SU-DHL-6 (cell line): ENCODE results near the gene GRID1.

Experiments
- H2AFZ ChIP-seq: fragments of 200-600 bp; sonication (generic); 2 replicates; pipeline ENCODE4 v1.6.1; 2014; ENCODE audit warnings: low read depth, mild to moderate bottlenecking, moderate library complexity, mixed read lengths, antibody characterized with exemption, low read length; ENCODE audit not compliant: severe bottlenecking
- H3F3A ChIP-seq: fragments of 200-600 bp; shearing (Covaris generic); 2 replicates; pipeline ENCODE4 v1.6.0; 2016; ENCODE audit warnings: antibody characterized with exemption, mild to moderate bottlenecking; ENCODE audit not compliant: insufficient read depth
- H3K27ac ChIP-seq: fragments of 200-600 bp; sonication (generic); 2 replicates; pipeline ENCODE4 v1.5.1; 2016; ENCODE audit warnings: low read depth, mild to moderate bottlenecking, low read length, moderate library complexity, mixed read lengths
- H3K27me3 ChIP-seq: fragments of 200-600 bp; sonication (generic), shearing (Covaris generic); 2 replicates; pipeline ENCODE4 v1.6.0; 2014; ENCODE audit warnings: mild to moderate bottlenecking, low read length
- H3K36me3 ChIP-seq: fragments of 200-600 bp; sonication (generic); 2 replicates; pipeline ENCODE4 v1.6.1; 2014; ENCODE audit warnings: mild to moderate bottlenecking, low read length, mixed read lengths
- H3K4me2 ChIP-seq: fragments of 300-600, 200-600 bp; shearing (Covaris generic), sonication (generic); 2 replicates; pipeline ENCODE4 v1.6.0; 2014; ENCODE audit warnings: low read length, low read depth, mild to moderate bottlenecking; ENCODE audit not compliant: poor library complexity, severe bottlenecking
- H3K4me3 ChIP-seq: fragments of 200-600 bp; sonication (generic); 2 replicates; pipeline ENCODE4 v1.5.1; 2014; ENCODE audit warnings: antibody characterized with exemption, low read length, mild to moderate bottlenecking, mixed read lengths; ENCODE audit not compliant: insufficient read depth, poor library complexity, severe bottlenecking
- H3K79me2 ChIP-seq: fragments of 200-600 bp; sonication (generic); 2 replicates; pipeline ENCODE4 v1.6.1; 2014; ENCODE audit warnings: mild to moderate bottlenecking, low read length, moderate library complexity; ENCODE audit not compliant: insufficient read depth
- H3K9ac ChIP-seq: fragments of 200-600 bp; sonication (generic); 2 replicates; pipeline ENCODE4 v1.7.0; 2014; ENCODE audit warnings: mild to moderate bottlenecking, low read length
- H3K9me2 ChIP-seq: fragments of 200-600 bp; sonication (generic); replicated peaks from 2 replicates; pipeline ENCODE4 v1.6.1; 2014; ENCODE audit warnings: low read length; ENCODE audit not compliant: insufficient read depth
- H3K9me3 ChIP-seq: fragments of 200-600 bp; sonication (generic); 2 replicates; pipeline ENCODE4 v1.6.1; 2014; ENCODE audit warnings: low read length, mixed read lengths; ENCODE audit not compliant: insufficient read depth
- H4K20me1 ChIP-seq: fragments of 200-600 bp; sonication (generic); 2 replicates; pipeline ENCODE4 v1.6.1; 2014; ENCODE audit warnings: low read depth, mild to moderate bottlenecking, antibody characterized with exemption, low read length, moderate library complexity, mixed read lengths
- EZH2phosphoT487 ChIP-seq: fragments of 200-600 bp; sonication (generic), shearing (Covaris generic); conservative IDR thresholded peaks from 2 replicates; pipeline ENCODE4 v1.6.1; 2018; ENCODE audit warnings: mild to moderate bottlenecking, antibody characterized with exemption, low read length, moderate library complexity, mixed read lengths
- TF ChIP-seq, protein P1 (sequence below): fragments of 200-600 bp; sonication (generic); IDR thresholded peaks from one replicate; pipeline ENCODE4 v1.5.1; 2017; ENCODE audit warnings: antibody characterized with exemption, mild to moderate bottlenecking, low read length, moderate library complexity; ENCODE audit not compliant: insufficient read depth, poor library complexity, severe bottlenecking

GRID1 gene

GRCh38 chr10:85615556-85615955, 751.0 kb downstream of the GRID1 start:
- H3K9me2 ChIP-seq = no peaks in the 10 kb centered on the region
- no peak overlapping the region for H3K4me2 ChIP-seq
- no peaks in the 10 kb centered on the region for H3K36me3 ChIP-seq
- no peak overlapping the region for H3K27ac ChIP-seq
- H3K9ac ChIP-seq = no peak overlapping the region
- H3K79me2 ChIP-seq = no peaks in the 10 kb centered on the region
- H3K9me3 ChIP-seq = no peaks in the 10 kb centered on the region
- H3K4me3 ChIP-seq = no peak overlapping the region
- TF ChIP-seq, protein P1, sequence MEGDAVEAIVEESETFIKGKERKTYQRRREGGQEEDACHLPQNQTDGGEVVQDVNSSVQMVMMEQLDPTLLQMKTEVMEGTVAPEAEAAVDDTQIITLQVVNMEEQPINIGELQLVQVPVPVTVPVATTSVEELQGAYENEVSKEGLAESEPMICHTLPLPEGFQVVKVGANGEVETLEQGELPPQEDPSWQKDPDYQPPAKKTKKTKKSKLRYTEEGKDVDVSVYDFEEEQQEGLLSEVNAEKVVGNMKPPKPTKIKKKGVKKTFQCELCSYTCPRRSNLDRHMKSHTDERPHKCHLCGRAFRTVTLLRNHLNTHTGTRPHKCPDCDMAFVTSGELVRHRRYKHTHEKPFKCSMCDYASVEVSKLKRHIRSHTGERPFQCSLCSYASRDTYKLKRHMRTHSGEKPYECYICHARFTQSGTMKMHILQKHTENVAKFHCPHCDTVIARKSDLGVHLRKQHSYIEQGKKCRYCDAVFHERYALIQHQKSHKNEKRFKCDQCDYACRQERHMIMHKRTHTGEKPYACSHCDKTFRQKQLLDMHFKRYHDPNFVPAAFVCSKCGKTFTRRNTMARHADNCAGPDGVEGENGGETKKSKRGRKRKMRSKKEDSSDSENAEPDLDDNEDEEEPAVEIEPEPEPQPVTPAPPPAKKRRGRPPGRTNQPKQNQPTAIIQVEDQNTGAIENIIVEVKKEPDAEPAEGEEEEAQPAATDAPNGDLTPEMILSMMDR = no peak
- no peak for TF ChIP-seq EZH2phosphoT487
- no peaks in the 10 kb centered on the region for H3K27me3 ChIP-seq
- no peak overlapping the region for H2AFZ ChIP-seq
- no peaks in the 10 kb centered on the region for H4K20me1 ChIP-seq
- no peaks in the 10 kb centered on the region for H3F3A ChIP-seq

DNA sequence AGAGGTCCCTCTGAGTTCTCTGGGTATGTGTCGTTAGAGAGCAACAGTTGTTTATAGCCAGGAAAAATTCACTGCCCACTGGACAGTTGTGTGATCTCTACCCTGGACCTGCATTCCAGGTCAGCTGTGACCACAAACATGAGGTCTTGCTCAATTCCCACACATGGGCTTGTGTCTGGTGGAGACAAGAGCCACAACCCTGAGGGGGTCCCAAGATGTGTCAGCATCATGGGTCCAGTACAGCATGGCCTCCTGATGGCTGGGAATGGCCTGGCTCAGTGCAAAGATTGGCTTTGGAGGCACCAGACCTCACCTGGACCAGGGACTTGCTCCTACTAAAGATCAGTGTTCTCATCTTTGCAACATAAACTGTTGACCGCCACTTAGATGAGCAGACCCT, 751.6 kb downstream of the GRID1 start:
- H3K36me3 ChIP-seq = no peaks in the 10 kb centered on the region
- no peak overlapping the region for H3K4me2 ChIP-seq
- H4K20me1 ChIP-seq = no peaks in the 10 kb centered on the region
- H3F3A ChIP-seq = no peaks in the 10 kb centered on the region
- no peaks in the 10 kb centered on the region for H3K9me3 ChIP-seq
- TF ChIP-seq, protein P1 = no peak
- no peak for TF ChIP-seq EZH2phosphoT487
- H2AFZ ChIP-seq = no peak overlapping the region
- no peaks in the 10 kb centered on the region for H3K27me3 ChIP-seq
- no peak overlapping the region for H3K9ac ChIP-seq
- H3K27ac ChIP-seq = no peak overlapping the region
- no peak overlapping the region for H3K4me3 ChIP-seq
- no peaks in the 10 kb centered on the region for H3K9me2 ChIP-seq
- H3K79me2 ChIP-seq = no peaks in the 10 kb centered on the region

GRCh38 chr10:85614566-85614965, 752.0 kb downstream of the GRID1 start:
- no peaks in the 10 kb centered on the region for H3K36me3 ChIP-seq
- H3K9me2 ChIP-seq = no peaks in the 10 kb centered on the region
- no peak overlapping the region for H3K9ac ChIP-seq
- H3K79me2 ChIP-seq = no peaks in the 10 kb centered on the region
- no peaks in the 10 kb centered on the region for H4K20me1 ChIP-seq
- H2AFZ ChIP-seq = no peak overlapping the region
- no peaks in the 10 kb centered on the region for H3K27me3 ChIP-seq
- H3K9me3 ChIP-seq = no peaks in the 10 kb centered on the region
- H3K27ac ChIP-seq = no peak overlapping the region
- H3K4me2 ChIP-seq = no peak overlapping the region
- H3K4me3 ChIP-seq = no peak overlapping the region
- no peak for TF ChIP-seq EZH2phosphoT487
- TF ChIP-seq, protein P1 = no peak
- no peaks in the 10 kb centered on the region for H3F3A ChIP-seq
